GM12878 (cell line): ENCODE measurements around the gene UBAC2.

Experiments used
- CBX5 ChIP-seq: sonication (generic); IDR thresholded peaks from 2 replicates; pipeline ENCODE4 v1.6.1; 2016; ENCODE audit warnings: low read depth, moderate library complexity, mild to moderate bottlenecking, inconsistent platforms
- CREB1 ChIP-seq: IDR thresholded peaks from 2 replicates; pipeline ENCODE4 v1.6.1; 2012; ENCODE audit warnings: low read depth, mild to moderate bottlenecking, inconsistent platforms
- CTCF ChIP-seq, 3 experiments: IDR thresholded peaks in 2 of 3; conservative IDR thresholded peaks in 1 of 3; 2 replicates each; pipeline ENCODE4 v1.5.1; 2011; ENCODE audit warnings: low read depth in 3 of 3, low read length in 3 of 3, mild to moderate bottlenecking in 3 of 3, control low read depth in 2 of 3, moderate library complexity in 2 of 3, inconsistent platforms in 1 of 3, mixed read lengths in 1 of 3; ENCODE audit not compliant: control insufficient read depth in 2 of 3, insufficient read depth in 1 of 3; ENCODE audit errors: extremely low read depth in 1 of 3
- EGR1 ChIP-seq, 2 experiments: IDR thresholded peaks; 1 replicate in 1 of 2; 2 replicates in 1 of 2; pipeline ENCODE4 v1.6.1; 2011 to 2012; ENCODE audit warnings: low read depth in 2 of 2, low read length in 2 of 2, borderline replicate concordance in 1 of 2, mild to moderate bottlenecking in 1 of 2, moderate library complexity in 1 of 2
- ELK1 ChIP-seq: IDR thresholded peaks from 2 replicates; pipeline ENCODE4 v1.6.1; 2012; ENCODE audit warnings: low read depth, low read length, improper control_type of control experiment
- JUND ChIP-seq: IDR thresholded peaks from 2 replicates; pipeline ENCODE4 v1.6.1; 2012; ENCODE audit warnings: low read depth, mild to moderate bottlenecking, low read length, improper control_type of control experiment, moderate library complexity
- NBN ChIP-seq: fragments of 450-650 bp; IDR thresholded peaks from 2 replicates; pipeline ENCODE4 v1.6.1; 2016
- NFIC ChIP-seq: IDR thresholded peaks from 2 replicates; pipeline ENCODE4 v1.6.1; 2012; ENCODE audit warnings: low read depth, mild to moderate bottlenecking, inconsistent platforms, low read length, moderate library complexity
- POLR2A ChIP-seq: IDR thresholded peaks from 2 replicates; pipeline ENCODE4 v1.6.1; 2011; ENCODE audit warnings: low read depth, mild to moderate bottlenecking, low read length
- RFX5 ChIP-seq: IDR thresholded peaks from 2 replicates; pipeline ENCODE4 v1.6.1; 2011; ENCODE audit warnings: low read depth, low read length, improper control_type of control experiment
- ZNF592 ChIP-seq: fragments of 450-650 bp; IDR thresholded peaks from 2 replicates; pipeline ENCODE4 v1.6.1; 2017; ENCODE audit warnings: mild to moderate bottlenecking, moderate library complexity

GRCh38 chr13:99265821-99266426 is 65.3 kb downstream of the UBAC2 start:
- TF ChIP-seq RFX5 (no peak), CTCF (IDR thresholded peaks at IDR 0.05 in 2 of 3, conservative IDR thresholded peaks at IDR 0.05 in 1 of 3; ENCODE audit: control insufficient read depth in 2 of 3, extremely low read depth in 1 of 3, insufficient read depth in 1 of 3, low read depth in 3 of 3, low read length in 3 of 3) (peak; percentile 58 to 69 (median 59); a peak in 5 of 6 replicates), POLR2A (no peak), NBN (no peak), CREB1 (no peak), CBX5 (no peak), NFIC (no peak), ZNF592 (peak; percentile 64; the same call in 1 of the 2 replicates), JUND (no peak), ELK1 (no peak), EGR1 (IDR thresholded peaks at IDR 0.05; ENCODE audit: borderline replicate concordance in 1 of 2, low read depth in 2 of 2, low read length in 2 of 2) (no peak)
